ENCODE data around the gene LEP.

GRCh38 chr7:128299109-128299607, 58.1 kb downstream of the LEP start:
- TF ChIP-seq GATA2 (IDR thresholded peaks at IDR 0.05; ENCODE audit: low read depth, low read length) = no peak
- no peak for TF ChIP-seq GATA3 (IDR thresholded peaks at IDR 0.05; ENCODE audit: low read depth, low read length)
